ENCODE results near the gene ZNF888. TPM values are rescaled to one million over a fixed set of nuclear protein-coding genes. Genes with fewer than 3 reads are reported as not detected.
A peak's percentile ranks its signal among the peaks of the same experiment; 100 is the strongest.
"Not testable (repeated sequence)": the region's sequence is repeated elsewhere in the genome, so short reads cannot be mapped to it uniquely, and the experiment has no call there.

Gene ZNF888
- total RNA-seq, 6 experiments from 2014 or later = 0.37 to 2.0 (median 0.76) TPM

- H3K36me3 ChIP-seq; H3K4me1 ChIP-seq; H3K9me3 ChIP-seq; intact Hi-C loops (cut with DNase I); H3K27me3 ChIP-seq; H3K27ac ChIP-seq: not testable (repeated sequence)
- DNase-seq (peak; percentile 67 to 79 (median 78)), ATAC-seq (peak; percentile 99 to 100 (median 100))
- 3% methylated on average over 13 of the region's 43 CpGs for WGBS (ENCODE audit: insufficient coverage, low coverage, low lambda C conversion rate, missing lambda C conversion rate)
- peak within 1 kb of the TSS; percentile 48 to 66 (median 54) for H3K4me3 ChIP-seq
- TF ChIP-seq POLR2A (IDR thresholded peaks at IDR 0.05) (peak; percentile 27), CTCF (IDR thresholded peaks at IDR 0.05) (peak in 1 of 4 donors; percentile 15)
Measured at GRCh38 chr19:52857378-52858191, 65.6 kb downstream of the ZNF888 start, which contains the start of gene ZNF468. Gene ZNF468, minus strand, starts transcription at chr19:52857619. Its CDS starts 3,347 bp downstream, at chr19:52854272.

- H3K4me1 ChIP-seq; H3K9me3 ChIP-seq; DNase-seq; H3K36me3 ChIP-seq; intact Hi-C loops (cut with DNase I); H3K27me3 ChIP-seq; H3K27ac ChIP-seq: not testable (repeated sequence)
- ATAC-seq = peak in 3 of 4 donors; percentile 22 to 36 (median 32)
- WGBS (ENCODE audit: insufficient coverage, low coverage, low lambda C conversion rate, missing lambda C conversion rate) = 2% methylated on average over 20 of the region's 31 CpGs
- H3K4me3 ChIP-seq = peak overlapping the region; percentile 48 to 66 (median 54)
Measured at GRCh38 chr19:52856540-52857377, 66.5 kb downstream of the ZNF888 start.

Small RNAs within 50 kb of the gene (small RNA-seq; reads per million reads assigned to genes)
- 0 to 0.77 reads per million in 2 experiments for gene ZNF320

Other genes with a start within 250 kb of the ZNF888 start
- 1 to 10 TPM; 3.3 to 5.4 (median 3.9) TPM for gene ZNF611, start 188.4 kb downstream of the ZNF888 start, total RNA-seq
- 1 to 10 TPM; 1.4 to 4.3 (median 2.1) TPM for gene ZNF600, start 136.6 kb downstream of the ZNF888 start, total RNA-seq
- 1 to 10 TPM in 5 of 6 experiments, under 1 TPM in 1; 0.92 to 4.2 (median 2.9) TPM for gene ZNF28, start 101.8 kb downstream of the ZNF888 start, total RNA-seq
- gene ZNF468, start 65.8 kb downstream of the ZNF888 start, total RNA-seq = 1 to 10 TPM; 1.6 to 4.2 (median 2.9) TPM
- gene ZNF320, start 25.8 kb downstream of the ZNF888 start, total RNA-seq = 1 to 10 TPM in 3 of 6 experiments, under 1 TPM in 2, not detected in 1; 0.68 to 5.0 (median 1.1) TPM
- 1 to 10 TPM in 5 of 6 experiments, under 1 TPM in 1; 0.68 to 3.5 (median 1.9) TPM for gene ZNF816, start 39.5 kb upstream of the ZNF888 start, total RNA-seq
- not detected for gene ERVV-1, start 90.5 kb upstream of the ZNF888 start, total RNA-seq
- gene ERVV-2, start 121.3 kb upstream of the ZNF888 start, total RNA-seq = not detected
- gene ZNF160, start 180.0 kb upstream of the ZNF888 start, total RNA-seq = 10 to 100 TPM in 5 of 6 experiments, 1 to 10 TPM in 1; 6.6 to 18.9 (median 13.9) TPM
- 1 to 10 TPM in 1 of 6 experiments, under 1 TPM in 5; 0.12 to 1.3 (median 0.47) TPM for gene ZNF415, start 209.5 kb upstream of the ZNF888 start, total RNA-seq
- 1 to 10 TPM in 5 of 6 experiments, under 1 TPM in 1; 0.70 to 4.2 (median 2.0) TPM for gene ZNF347, start 235.6 kb upstream of the ZNF888 start, total RNA-seq